SK-N-MC (cell line): ENCODE data around the gene TMEM163.

ENCODE experiments used
- EZH2 ChIP-seq: fragments of 200-600 bp; sonication (generic); IDR thresholded peaks from one replicate; pipeline ENCODE4 v1.6.1; 2017; ENCODE audit warnings: antibody characterized with exemption
- FOXP2 ChIP-seq: optimal IDR thresholded peaks from 2 replicates; pipeline ENCODE3; 2011; ENCODE audit warnings: mild to moderate bottlenecking, moderate library complexity; ENCODE audit not compliant: insufficient read depth; ENCODE audit errors: extremely low read length, control extremely low read depth
- POLR2AphosphoS5 ChIP-seq: IDR thresholded peaks from 2 replicates; pipeline ENCODE4 v1.6.1; 2012; ENCODE audit warnings: mild to moderate bottlenecking, low read depth, low read length, borderline replicate concordance

DNA sequence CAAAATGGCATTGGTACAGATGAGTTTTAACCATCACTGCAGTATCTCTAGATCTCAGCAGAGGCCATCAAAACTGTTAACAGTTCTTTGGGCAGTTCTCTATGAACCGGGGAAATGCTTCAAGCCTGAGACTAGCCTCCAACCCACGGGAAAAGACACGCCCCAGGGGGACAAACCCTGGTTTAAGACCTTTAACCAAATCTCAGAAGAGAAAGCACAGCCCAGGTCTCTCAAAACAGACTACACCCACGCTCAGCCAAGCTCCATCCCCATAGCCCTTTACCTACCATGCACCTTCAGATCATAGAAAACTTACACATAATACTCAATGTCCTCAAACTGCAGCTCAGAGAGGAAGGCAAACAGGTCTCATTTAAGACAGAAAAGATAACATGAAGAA is 78.3 kb downstream of the TMEM163 start:
- no peak for TF ChIP-seq EZH2
- TF ChIP-seq POLR2AphosphoS5, result no peak
- TF ChIP-seq FOXP2, result no peak
